K562 (cell line): ENCODE results near the gene TUT1. TPM values are rescaled to one million over a fixed set of nuclear protein-coding genes. Genes with fewer than 3 reads are reported as not detected.

Source experiments
- ARID1B ChIP-seq: fragments of 450-650 bp; IDR thresholded peaks from 2 replicates; pipeline ENCODE4 v1.6.1; 2016; ENCODE audit warnings: antibody characterized with exemption, mild to moderate bottlenecking, inconsistent platforms
- BCOR ChIP-seq: fragments of 450-650 bp; IDR thresholded peaks from 2 replicates; pipeline ENCODE4 v1.6.1; 2016
- CBX1 ChIP-seq: sonication (generic); IDR thresholded peaks from 2 replicates; pipeline ENCODE4 v1.6.1; 2016; ENCODE audit warnings: antibody characterized with exemption, low read depth, mild to moderate bottlenecking
- ELF2 ChIP-seq: fragments of 250-450 bp; sonication (Bioruptor Pico); IDR thresholded peaks from 2 replicates; pipeline ENCODE4 v1.5.0; 2021; ENCODE audit warnings: mild to moderate bottlenecking
- FOXJ3 ChIP-seq: sonication (generic); formaldehyde crosslinking; IDR thresholded peaks from 2 replicates; pipeline ENCODE4 v1.4.0; 2020; ENCODE audit warnings: mild to moderate bottlenecking, missing genetic modification reagents
- HDAC8 ChIP-seq: fragments of 450-650 bp; IDR thresholded peaks from 2 replicates; pipeline ENCODE4 v1.6.1; 2016; ENCODE audit warnings: mild to moderate bottlenecking, missing genetic modification characterization, moderate library complexity, missing compliant biosample characterization
- HES1 ChIP-seq: fragments of 450-650 bp; IDR thresholded peaks from 2 replicates; pipeline ENCODE4 v1.6.1; 2016; ENCODE audit warnings: low read depth, mild to moderate bottlenecking, moderate library complexity
- HMBOX1 ChIP-seq: sonication (generic); IDR thresholded peaks from 2 replicates; pipeline ENCODE4 v1.6.1; 2016
- HNRNPL ChIP-seq: fragments of 200-400 bp; formaldehyde crosslinking; IDR thresholded peaks from 2 replicates; pipeline ENCODE4 v1.6.1; 2017; ENCODE audit warnings: low read depth, mild to moderate bottlenecking, low read length
- KAT8 ChIP-seq: fragments of 450-650 bp; IDR thresholded peaks from 2 replicates; pipeline ENCODE4 v1.6.1; 2016; ENCODE audit warnings: low read depth, mild to moderate bottlenecking
- KLF1 ChIP-seq: fragments of 450-650 bp; IDR thresholded peaks from 2 replicates; pipeline ENCODE4 v1.6.1; 2016; ENCODE audit warnings: missing genetic modification characterization, missing compliant biosample characterization
- MCM2 ChIP-seq: fragments of 450-650 bp; IDR thresholded peaks from 2 replicates; pipeline ENCODE4 v1.6.1; 2017; ENCODE audit warnings: low read depth, mild to moderate bottlenecking
- NCOA2 ChIP-seq, 2 experiments: fragments of 450-650 bp; IDR thresholded peaks; 2 replicates each; pipeline ENCODE4 v1.6.1; 2018; ENCODE audit warnings: mild to moderate bottlenecking in 2 of 2, moderate library complexity in 1 of 2; ENCODE audit not compliant: partially characterized antibody in 2 of 2
- POLR3G ChIP-seq: IDR thresholded peaks from 2 replicates; pipeline ENCODE4 v1.6.1; 2011; ENCODE audit not compliant: insufficient read length, insufficient replicate concordance; ENCODE audit errors: extremely low read depth
- PRPF4 ChIP-seq: fragments of 200-400 bp; formaldehyde crosslinking; IDR thresholded peaks from one replicate; pipeline ENCODE4 v1.6.1; 2017; ENCODE audit warnings: low read length, low read depth, mild to moderate bottlenecking; ENCODE audit not compliant: insufficient read depth, poor library complexity, severe bottlenecking
- RBM17 ChIP-seq: fragments of 200-400 bp; formaldehyde crosslinking; IDR thresholded peaks from 2 replicates; pipeline ENCODE4 v1.6.1; 2017; ENCODE audit warnings: low read depth, mild to moderate bottlenecking, low read length, borderline replicate concordance
- STAG1 ChIP-seq: sonication (generic); formaldehyde crosslinking; IDR thresholded peaks from 2 replicates; pipeline ENCODE4 v1.5.0; 2020; ENCODE audit warnings: missing genetic modification reagents, borderline replicate concordance
- TGIF2 ChIP-seq: sonication (generic); formaldehyde crosslinking; IDR thresholded peaks from 2 replicates; pipeline ENCODE4 v1.8.1; 2022; ENCODE audit warnings: mild to moderate bottlenecking, missing genetic modification reagents, moderate library complexity
- ZFP1 ChIP-seq: fragments of 450-650 bp; formaldehyde crosslinking; IDR thresholded peaks from 2 replicates; pipeline ENCODE4 v1.4.0; 2020; ENCODE audit warnings: mild to moderate bottlenecking, mixed read lengths
- ZNF3 ChIP-seq: fragments of 250-450 bp; sonication (Bioruptor Pico); IDR thresholded peaks from 2 replicates; pipeline ENCODE4 v1.5.0; 2021; ENCODE audit warnings: mild to moderate bottlenecking, moderate library complexity
- ZNF586 ChIP-seq: fragments of 450-650 bp; formaldehyde crosslinking; conservative IDR thresholded peaks from 2 replicates; pipeline ENCODE4 v1.4.0; 2020; ENCODE audit warnings: mild to moderate bottlenecking, moderate library complexity
- ZNF76 ChIP-seq: fragments of 250-450 bp; sonication (Bioruptor Pico); IDR thresholded peaks from 2 replicates; pipeline ENCODE4 v1.4.0; 2020; ENCODE audit warnings: mild to moderate bottlenecking, moderate library complexity, borderline replicate concordance
- ZNF785 ChIP-seq: fragments of 250-450 bp; sonication (Bioruptor Pico); IDR thresholded peaks from 2 replicates; pipeline ENCODE4 v1.4.0; 2020; ENCODE audit warnings: mild to moderate bottlenecking
- polyA plus RNA-seq, 8 experiments: library from polyadenylated mRNA; depleted of rRNA in 4 of 8; stranded (reverse) in 5 of 8; unstranded in 3 of 8; fragments of >200 nt; fragmentation: Nextera tagmentation in 2 of 8; fragmentation: Illumina TruSeq in 1 of 8; extraction: Ambion mirVana in 2 of 8; extraction: Trizol in 1 of 8; gene quantifications; 2 replicates each; pipeline versions ENCODE4 v1.2.1 to v1.2.3, GENCODE V29; 2011 to 2014; ENCODE audit warnings: inconsistent platforms in 1 of 8, missing spikeins in 1 of 8
- total RNA-seq, 7 experiments: library from RNA; depleted of rRNA in 6 of 7; stranded (reverse); fragments of >200 nt in 6 of 7; fragmentation: Illumina TruSeq in 2 of 7; extraction: Trizol in 2 of 7; gene quantifications; 2 replicates each; pipeline versions ENCODE4 v1.2.1 to v1.2.3, GENCODE V29; 2011 to 2021; ENCODE audit warnings: low replicate concordance in 1 of 7

Gene TUT1
- total and polyA plus RNA-seq, 9 of the 15 experiments (the other 6 are each of a cell fraction or from before 2014, with no cell fraction given) = 0.66 to 44.3 (median 15.7) TPM

- TF ChIP-seq POLR3G (no peak), ZNF76 (CRISPR knock-in tag) (no peak), PRPF4 (no peak), ZNF785 (CRISPR knock-in tag) (no peak), ARID1B (peak; percentile 77), TGIF2 (CRISPR knock-in tag) (no peak), HNRNPL (no peak), CBX1 (no peak), MCM2 (no peak), ELF2 (CRISPR knock-in tag) (no peak), KLF1 (tag) (peak; percentile 95), KAT8 (no peak), ZFP1 (no peak), HES1 (no peak), FOXJ3 (CRISPR knock-in tag) (no peak), HMBOX1 (peak; percentile 68), ZNF3 (no peak), HDAC8 (tag) (no peak), ZNF586 (CRISPR knock-in tag) (no peak), RBM17 (no peak), BCOR (peak; percentile 62), STAG1 (no peak), NCOA2 (IDR thresholded peaks at IDR 0.05; ENCODE audit: partially characterized antibody in 2 of 2) (no peak)
Measured at GRCh38 chr11:62553080-62553838, 38.1 kb downstream of the TUT1 start (continued).
